Panc1 (cell line): ENCODE measurements around the gene TSPAN5. TPM values are rescaled to one million over a fixed set of nuclear protein-coding genes. Genes with fewer than 3 reads are reported as not detected.

Source experiments
- ATAC-seq: fragments of 200-7000 bp; cut with Tn5 transposase; 2 replicates; pipeline ENCODE4 v1.9.1; 2020; ENCODE audit warnings: mild to moderate bottlenecking, moderate library complexity
- BruUV-seq: library from RNA; stranded (reverse); fragments of 400-500 nt; replicated peaks from 2 replicates; lab custom pipeline; 2021; lab: Mats Ljungman, UMichigan
- CTCF ChIA-PET: fragments of 300-600 bp; sonication (Branson Sonifier 250); formaldehyde crosslinking; loops from one replicate; lab custom pipeline; 2022; ENCODE audit warnings: antibody characterized with exemption; lab: Charles Lee
- POLR2A ChIA-PET: fragments of 300-600 bp; sonication (Branson Sonifier 250); formaldehyde crosslinking; loops from one replicate; lab custom pipeline; 2022; ENCODE audit warnings: antibody characterized with exemption; lab: Charles Lee
- DNase-seq: peaks from one replicate; pipeline ENCODE4 v3.0.0-alpha.2; 2010; ENCODE audit warnings: low read depth, low spot score
- H3K27ac ChIP-seq: 2 replicates; pipeline ENCODE4 v1.5.1; 2011; ENCODE audit warnings: mild to moderate bottlenecking, low read length, inconsistent platforms
- H3K27me3 ChIP-seq: fragments of 200-500 bp; sonication (Bioruptor generic); 2 replicates; pipeline ENCODE4 v1.6.0; 2014; ENCODE audit warnings: low read length, inconsistent platforms; ENCODE audit not compliant: control insufficient read depth, insufficient read depth
- H3K36me3 ChIP-seq: fragments of 200-500 bp; sonication (Bioruptor generic); 2 replicates; pipeline ENCODE4 v1.5.1; 2014; ENCODE audit warnings: inconsistent platforms, mild to moderate bottlenecking, low read length, moderate library complexity; ENCODE audit not compliant: control insufficient read depth, insufficient read depth
- H3K4me1 ChIP-seq: 2 replicates; pipeline ENCODE4 v1.5.1; 2011; ENCODE audit warnings: inconsistent platforms, mild to moderate bottlenecking, low read length, moderate library complexity; ENCODE audit not compliant: control insufficient read depth, insufficient read depth
- H3K4me3 ChIP-seq, 2 experiments: 2 replicates each; pipeline ENCODE4 v1.5.1; 2011 to 2012; ENCODE audit warnings: low read depth in 2 of 2, low read length in 2 of 2, mild to moderate bottlenecking in 2 of 2, inconsistent platforms in 1 of 2, moderate library complexity in 1 of 2
- H3K9me3 ChIP-seq: fragments of 200-500 bp; sonication (Bioruptor generic); 2 replicates; pipeline ENCODE4 v1.5.1; 2014; ENCODE audit warnings: low read depth, mild to moderate bottlenecking, inconsistent platforms, low read length, moderate library complexity; ENCODE audit not compliant: control insufficient read depth, insufficient read depth
- POLR2AphosphoS5 ChIP-seq: IDR thresholded peaks from 2 replicates; pipeline ENCODE4 v1.6.1; 2012; ENCODE audit warnings: mild to moderate bottlenecking, low read depth, low read length, moderate library complexity
- REST ChIP-seq, 2 experiments: IDR thresholded peaks; 2 replicates each; pipeline ENCODE4 v1.6.1; 2011 to 2012; ENCODE audit warnings: low read depth in 2 of 2, control low read depth in 1 of 2, low read length in 1 of 2, mild to moderate bottlenecking in 1 of 2, moderate library complexity in 1 of 2; ENCODE audit not compliant: insufficient read depth in 1 of 2
- SIN3A ChIP-seq: IDR thresholded peaks from 2 replicates; pipeline ENCODE4 v1.6.1; 2012; ENCODE audit warnings: low read depth, mild to moderate bottlenecking, low read length, moderate library complexity, borderline replicate concordance; ENCODE audit not compliant: insufficient read depth
- TCF7L2 ChIP-seq: IDR thresholded peaks from 2 replicates; pipeline ENCODE4 v1.6.1; 2011; ENCODE audit warnings: mild to moderate bottlenecking, low read depth, low read length, inconsistent platforms
- in situ Hi-C: cut with HindIII; loops from 2 replicates; pipeline ENCODE4 v1.10.0; 2016; ENCODE audit warnings: low sequenced_read_pairs, low pct_unique_long_range_greater_than_20kb
- intact Hi-C: fragments of 100-400 bp; cut with micrococcal nuclease; formaldehyde crosslinking; loops from one replicate; pipeline ENCODE4 v1.10.0; 2022; ENCODE audit not compliant: unreplicated experiment
- total RNA-seq: library from RNA; stranded (reverse); gene quantifications from one replicate; pipeline ENCODE4 v1.2.1, GENCODE V29; 2021; ENCODE audit not compliant: unreplicated experiment
- TF ChIP-seq, protein P1 (sequence below): fragments of 450-650 bp; IDR thresholded peaks from 2 replicates; pipeline ENCODE4 v1.5.1; 2017; ENCODE audit warnings: mild to moderate bottlenecking

TSPAN5 gene
- total RNA-seq, 1 experiment from 2014 or later = 61.9 TPM

GRCh38 chr4:98557194-98557892 is 101.1 kb downstream of the TSPAN5 start:
- Histone ChIP-seq H3K4me3 (no peak overlapping the region), H3K4me1 (peaks cover 4% of the 10 kb centered on the region; the same call in 1 of the 2 replicates), H3K27me3 (no peaks in the 10 kb centered on the region), H3K9me3 (no peaks in the 10 kb centered on the region), H3K36me3 (no peaks in the 10 kb centered on the region), H3K27ac (no peak overlapping the region; the same call in 1 of the 2 replicates)
- intact Hi-C loops (no loop called here), in situ Hi-C loops (no loop called here)
- ATAC-seq (no peak), DNase-seq (no peak)
- POLR2A ChIA-PET = no interaction called here
- TF ChIP-seq TCF7L2 (no peak), POLR2AphosphoS5 (no peak), SIN3A (no peak), REST (IDR thresholded peaks at IDR 0.05; ENCODE audit: insufficient read depth in 1 of 2, low read depth in 2 of 2, low read length in 1 of 2) (no peak)
- TF ChIP-seq, protein P1, sequence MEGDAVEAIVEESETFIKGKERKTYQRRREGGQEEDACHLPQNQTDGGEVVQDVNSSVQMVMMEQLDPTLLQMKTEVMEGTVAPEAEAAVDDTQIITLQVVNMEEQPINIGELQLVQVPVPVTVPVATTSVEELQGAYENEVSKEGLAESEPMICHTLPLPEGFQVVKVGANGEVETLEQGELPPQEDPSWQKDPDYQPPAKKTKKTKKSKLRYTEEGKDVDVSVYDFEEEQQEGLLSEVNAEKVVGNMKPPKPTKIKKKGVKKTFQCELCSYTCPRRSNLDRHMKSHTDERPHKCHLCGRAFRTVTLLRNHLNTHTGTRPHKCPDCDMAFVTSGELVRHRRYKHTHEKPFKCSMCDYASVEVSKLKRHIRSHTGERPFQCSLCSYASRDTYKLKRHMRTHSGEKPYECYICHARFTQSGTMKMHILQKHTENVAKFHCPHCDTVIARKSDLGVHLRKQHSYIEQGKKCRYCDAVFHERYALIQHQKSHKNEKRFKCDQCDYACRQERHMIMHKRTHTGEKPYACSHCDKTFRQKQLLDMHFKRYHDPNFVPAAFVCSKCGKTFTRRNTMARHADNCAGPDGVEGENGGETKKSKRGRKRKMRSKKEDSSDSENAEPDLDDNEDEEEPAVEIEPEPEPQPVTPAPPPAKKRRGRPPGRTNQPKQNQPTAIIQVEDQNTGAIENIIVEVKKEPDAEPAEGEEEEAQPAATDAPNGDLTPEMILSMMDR = no peak
- no TSS peak for BruUV-seq
- CTCF ChIA-PET = no interaction called here

DNA sequence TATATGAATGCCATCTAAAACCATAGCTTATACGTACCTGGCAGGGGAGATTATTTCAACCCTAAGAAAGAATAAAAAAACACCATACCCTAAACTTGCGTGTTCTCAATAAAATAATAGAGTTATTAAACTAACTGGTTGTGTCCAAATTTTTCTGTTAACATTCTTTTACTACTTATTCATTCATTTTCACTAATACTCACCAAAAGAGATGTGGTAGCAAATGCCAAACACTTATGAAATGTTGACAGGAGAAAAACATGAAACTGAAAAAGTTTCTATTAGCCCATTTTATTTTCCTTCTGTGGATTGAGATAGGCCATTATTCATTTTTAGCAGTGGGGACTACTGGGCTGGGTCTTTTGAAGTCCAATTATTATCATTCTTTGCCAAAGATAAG is 102.0 kb downstream of the TSPAN5 start:
- H3K4me3 ChIP-seq = no peak overlapping the region
- intact Hi-C loops = no loop called here
- in situ Hi-C loops = no loop called here
- POLR2A ChIA-PET = no interaction called here
- CTCF ChIA-PET = no interaction called here
- DNase-seq = no peak
- H3K9me3 ChIP-seq = no peaks in the 10 kb centered on the region
- H3K27me3 ChIP-seq = no peaks in the 10 kb centered on the region
- H3K36me3 ChIP-seq = no peaks in the 10 kb centered on the region
- BruUV-seq = no TSS peak
- no peak for ATAC-seq
- no peak overlapping the region for H3K27ac ChIP-seq
- peaks cover 4% of the 10 kb centered on the region; the same call in 1 of the 2 replicates for H3K4me1 ChIP-seq
- no peak for TF ChIP-seq TCF7L2
- TF ChIP-seq SIN3A = no peak
- TF ChIP-seq REST (IDR thresholded peaks at IDR 0.05; ENCODE audit: insufficient read depth in 1 of 2, low read depth in 2 of 2, low read length in 1 of 2) = no peak
- TF ChIP-seq, protein P1 = no peak
- no peak for TF ChIP-seq POLR2AphosphoS5
